ENCODE results near the gene HRH2. TPM values are rescaled to one million over a fixed set of nuclear protein-coding genes. Genes with fewer than 3 reads are reported as not detected.
"Not testable (repeated sequence)": the region's sequence is repeated elsewhere in the genome, so short reads cannot be mapped to it uniquely, and the experiment has no call there.

The HRH2 gene
- total RNA-seq, 1 donor from 2014 or later = 0.26 TPM

DNA sequence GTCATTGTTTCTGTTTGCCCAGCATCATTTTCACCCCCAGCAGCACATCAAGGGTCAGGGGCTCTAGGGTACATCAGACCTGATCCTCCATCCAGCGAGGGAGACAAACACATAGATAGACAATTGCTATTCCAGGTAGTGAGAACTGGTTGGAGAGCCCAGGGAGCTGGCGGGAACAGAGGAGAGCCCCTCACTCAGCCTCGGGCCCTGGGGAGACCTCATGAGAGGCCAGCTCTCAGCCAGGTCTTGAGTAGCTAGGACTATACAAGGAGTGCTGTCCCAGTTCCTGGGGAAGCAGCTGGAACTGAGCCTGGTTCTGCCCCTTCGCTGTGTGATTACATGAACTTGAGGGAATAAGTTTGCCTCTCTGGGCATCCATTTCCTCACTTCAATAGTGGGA is 80.3 kb downstream of the HRH2 start:
- DNase-seq (ENCODE audit: low read depth, low spot score) = no peak

DNA sequence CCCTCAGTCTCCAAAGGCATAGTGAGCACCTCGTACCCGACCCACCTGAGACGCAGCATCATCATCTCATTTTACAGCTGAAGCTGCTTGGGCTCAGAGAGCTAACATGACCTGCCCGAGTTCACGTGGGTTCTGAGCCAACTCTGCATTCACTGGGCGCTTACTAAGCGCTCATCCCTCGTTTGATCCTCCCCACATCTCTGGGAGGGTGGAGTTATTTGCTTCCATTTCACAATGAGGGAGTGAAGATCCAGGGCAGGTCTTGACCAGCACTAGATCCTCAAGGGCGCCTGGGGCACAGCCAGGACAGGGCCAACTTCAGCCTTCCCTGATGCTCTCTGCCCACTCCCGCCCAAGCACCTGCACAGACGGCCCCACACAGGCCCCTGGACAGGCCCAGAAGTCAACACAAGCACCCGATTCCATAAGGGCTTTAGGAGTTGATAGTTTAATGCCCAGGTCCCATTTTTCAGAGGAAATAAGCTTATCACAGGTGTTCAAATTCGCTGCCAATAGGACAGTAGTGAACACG is 80.8 kb downstream of the HRH2 start:
- no peak for DNase-seq (ENCODE audit: low read depth, low spot score)

DNA sequence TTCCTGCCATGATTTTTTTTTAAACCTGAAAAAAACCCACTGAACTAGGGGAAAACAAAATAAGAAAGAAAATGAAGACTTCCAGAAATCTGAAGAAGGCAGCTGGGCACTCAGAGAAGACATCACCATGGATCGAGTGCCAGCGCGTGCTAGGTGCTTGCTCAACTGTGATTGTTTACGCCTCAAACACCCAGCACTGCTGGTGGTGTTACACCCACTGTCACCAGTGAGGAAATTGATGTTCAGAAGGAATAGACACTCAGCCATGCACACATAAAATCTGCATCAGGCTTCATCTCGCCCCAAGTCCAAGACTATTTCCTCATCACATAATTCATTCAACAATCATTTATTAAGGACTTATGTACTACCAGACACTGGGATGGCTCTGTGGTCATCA is 82.1 kb downstream of the HRH2 start:
- DNase-seq (ENCODE audit: low read depth, low spot score) = no peak

DNA sequence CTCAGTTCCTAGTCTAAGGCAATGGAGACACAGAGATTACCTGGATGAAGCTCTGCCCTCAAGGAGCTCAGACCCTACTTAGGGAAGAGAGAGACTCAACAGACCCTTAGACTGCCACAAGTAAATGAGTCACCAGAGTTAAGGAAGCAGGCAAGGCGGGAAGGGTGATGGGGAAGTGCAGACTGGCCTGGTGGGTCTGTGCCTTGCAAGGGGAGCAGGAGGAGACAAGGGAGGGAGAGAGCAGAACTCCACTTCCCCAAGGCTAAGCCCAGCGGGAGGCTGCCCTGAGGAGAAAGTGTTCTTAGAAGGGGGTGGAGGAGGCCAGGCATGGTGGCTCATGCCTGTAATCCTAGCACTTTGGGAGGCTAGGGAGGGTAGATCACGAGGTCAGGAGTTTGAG is 83.7 kb downstream of the HRH2 start:
- no peak for DNase-seq (ENCODE audit: low read depth, low spot score)

DNA sequence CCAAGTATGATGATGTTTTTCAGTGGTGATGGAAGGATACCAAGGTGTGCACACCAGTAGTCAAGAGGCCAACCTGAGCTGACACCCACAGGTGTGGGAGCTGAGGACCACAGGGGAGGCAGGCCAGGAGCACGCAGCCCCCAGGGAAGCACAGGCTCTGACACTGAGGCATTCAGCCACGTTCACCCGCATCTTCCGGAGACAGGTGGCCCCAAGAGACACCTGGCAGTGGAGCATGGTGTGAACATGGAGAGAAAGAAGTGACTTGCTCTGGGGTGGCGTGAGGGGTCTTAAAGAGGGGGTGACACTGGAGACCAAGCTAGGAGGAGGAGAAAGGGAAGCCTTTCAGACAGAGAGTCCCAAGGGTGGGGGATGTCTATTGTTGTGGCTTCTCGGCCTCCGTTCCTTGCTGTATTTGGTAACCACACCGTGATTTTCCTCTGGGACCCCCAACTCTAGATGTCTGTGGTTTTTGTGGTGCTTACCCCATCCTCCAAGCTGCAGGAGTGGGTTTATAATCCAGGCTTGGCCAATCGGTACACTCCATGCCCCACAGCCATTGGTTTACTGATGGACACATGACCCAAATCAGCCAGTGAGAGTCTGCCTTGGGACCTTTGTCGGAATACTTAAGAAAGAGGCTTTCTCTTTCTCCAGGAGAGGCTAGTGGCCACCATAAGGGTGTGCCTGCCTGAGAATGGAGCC is 84.6 kb downstream of the HRH2 start:
- no peak for DNase-seq (ENCODE audit: low read depth, low spot score)

DNA sequence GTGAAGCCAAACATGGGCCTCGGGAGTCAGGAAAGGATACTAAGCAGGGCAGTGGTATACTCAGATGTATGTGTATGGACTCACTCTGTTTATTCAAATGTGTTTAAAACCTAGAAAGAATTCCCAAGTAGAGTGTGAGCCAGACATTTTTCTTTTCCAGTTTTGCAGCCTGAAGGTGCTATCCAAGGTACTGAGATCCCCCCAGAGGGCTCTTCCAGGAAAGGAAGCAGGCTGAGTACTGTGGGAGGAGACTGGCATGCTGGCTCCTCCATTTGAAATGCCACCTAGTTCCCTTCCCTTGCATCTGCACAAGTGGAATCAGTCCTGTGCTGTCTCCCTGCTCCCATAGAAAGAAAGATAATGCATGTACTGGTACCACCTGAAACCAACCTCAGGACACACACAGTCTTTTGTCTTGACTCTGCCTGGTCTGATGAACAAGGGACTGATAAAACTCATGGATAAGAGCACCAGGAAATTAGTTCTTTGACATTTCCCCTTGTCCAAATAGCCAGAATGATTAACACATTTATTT is 85.9 kb downstream of the HRH2 start:
- DNase-seq (ENCODE audit: low read depth, low spot score) = no peak

DNA sequence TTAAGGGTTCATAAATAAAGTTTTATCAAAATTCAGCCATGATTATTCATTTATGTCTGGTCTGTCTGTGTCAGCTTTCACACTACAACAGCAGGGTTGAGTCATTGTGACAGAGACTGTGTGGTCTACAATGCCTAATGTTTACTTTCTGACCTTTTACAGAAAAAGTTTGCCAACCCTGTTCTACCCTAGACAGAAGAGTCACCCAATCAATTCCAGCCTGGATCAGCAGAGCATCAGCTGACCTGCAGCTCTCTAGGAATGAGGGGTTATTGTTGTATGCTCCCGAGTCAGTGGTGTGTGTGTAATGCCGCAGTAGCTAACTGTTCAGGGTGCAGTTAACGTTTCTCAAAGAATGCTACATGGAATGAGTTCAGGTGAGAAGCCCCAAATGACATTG is 87.3 kb downstream of the HRH2 start:
- DNase-seq (ENCODE audit: low read depth, low spot score) = no peak

DNA sequence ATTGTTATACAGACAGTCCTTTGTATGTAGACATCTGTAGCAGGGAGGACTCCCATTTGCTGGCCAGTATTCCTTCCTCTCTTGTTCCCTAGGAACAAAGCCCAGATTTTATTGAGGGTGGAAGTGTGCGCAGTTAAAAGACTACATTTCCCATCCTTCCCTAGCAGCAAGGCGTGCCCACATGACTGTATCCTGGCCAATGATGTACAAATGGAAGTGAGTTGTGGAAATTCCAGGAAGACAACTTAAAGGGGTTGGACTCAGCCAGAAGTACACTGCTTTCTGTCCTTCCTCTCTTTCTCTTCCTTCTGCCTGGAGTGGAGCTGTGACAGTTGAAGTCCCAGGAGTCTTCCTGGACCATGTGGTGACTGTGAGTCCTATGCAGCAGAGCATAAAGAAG is 89.0 kb downstream of the HRH2 start:
- no peak for DNase-seq (ENCODE audit: low read depth, low spot score)

DNA sequence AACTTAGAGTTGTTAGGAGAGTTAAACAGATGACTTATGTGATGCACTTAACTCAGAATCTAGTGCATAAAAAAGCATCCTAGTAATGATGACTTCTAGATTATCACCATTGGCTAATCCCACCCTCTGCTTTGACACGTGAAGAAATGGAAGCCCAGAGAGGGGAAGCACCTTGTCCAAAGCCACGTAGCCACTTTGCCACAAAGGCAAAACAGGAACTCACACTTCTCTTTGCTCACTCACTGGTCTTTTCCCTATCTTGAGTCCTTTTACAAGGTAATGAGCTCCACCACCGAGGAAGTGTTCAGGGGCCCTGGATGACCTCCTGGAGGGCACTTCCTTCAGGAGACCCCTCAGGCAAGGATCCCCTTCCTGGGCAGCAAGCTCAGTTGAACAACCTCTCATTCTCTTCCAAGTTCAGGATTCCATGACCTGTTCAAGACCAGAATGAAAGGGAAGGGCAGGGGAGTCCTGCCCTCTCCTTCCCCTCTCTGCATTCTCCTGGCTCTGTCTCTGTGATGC is 89.7 kb downstream of the HRH2 start:
- DNase-seq (ENCODE audit: low read depth, low spot score) = no peak

DNA sequence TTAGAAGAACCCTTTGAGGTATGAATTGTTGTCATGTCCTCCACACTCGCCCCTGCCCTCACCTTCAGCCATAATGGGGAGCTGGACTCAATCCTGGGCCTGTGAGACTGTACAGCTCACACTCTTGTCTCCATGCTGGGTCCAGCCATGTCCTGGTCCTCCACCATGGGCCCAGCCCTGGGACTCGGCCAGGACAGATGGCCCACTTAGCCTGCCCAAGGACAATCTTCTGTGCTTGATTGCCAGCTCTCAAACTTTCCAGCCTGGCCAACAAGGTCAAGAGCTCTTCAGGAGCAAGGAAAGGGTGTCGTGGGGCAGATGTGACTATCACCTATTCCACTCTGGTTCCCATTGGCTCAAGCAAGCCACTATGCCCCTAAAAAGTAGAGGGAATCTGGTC is 90.8 kb downstream of the HRH2 start:
- DNase-seq (ENCODE audit: low read depth, low spot score) = no peak

DNA sequence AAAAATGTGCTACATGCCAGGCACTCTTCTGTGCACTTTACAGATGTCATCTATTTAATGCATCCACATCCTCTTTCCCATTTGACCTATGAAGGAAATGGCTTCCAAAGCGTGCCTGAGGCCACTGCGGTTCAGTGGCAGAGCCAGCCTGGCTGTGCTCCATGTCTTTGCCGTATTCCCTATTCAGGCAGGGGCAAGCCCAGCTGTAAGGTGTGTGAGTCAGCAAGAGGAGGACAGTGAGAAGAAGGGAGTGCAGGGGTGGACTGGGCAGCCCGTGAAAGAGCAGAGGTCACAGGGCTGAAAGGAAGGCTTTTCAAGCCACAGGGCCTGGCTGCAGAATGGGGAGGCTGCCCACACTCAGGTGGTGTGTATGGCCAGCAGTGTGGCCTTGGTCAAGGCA is 91.7 kb downstream of the HRH2 start:
- no peak for DNase-seq (ENCODE audit: low read depth, low spot score)

DNA sequence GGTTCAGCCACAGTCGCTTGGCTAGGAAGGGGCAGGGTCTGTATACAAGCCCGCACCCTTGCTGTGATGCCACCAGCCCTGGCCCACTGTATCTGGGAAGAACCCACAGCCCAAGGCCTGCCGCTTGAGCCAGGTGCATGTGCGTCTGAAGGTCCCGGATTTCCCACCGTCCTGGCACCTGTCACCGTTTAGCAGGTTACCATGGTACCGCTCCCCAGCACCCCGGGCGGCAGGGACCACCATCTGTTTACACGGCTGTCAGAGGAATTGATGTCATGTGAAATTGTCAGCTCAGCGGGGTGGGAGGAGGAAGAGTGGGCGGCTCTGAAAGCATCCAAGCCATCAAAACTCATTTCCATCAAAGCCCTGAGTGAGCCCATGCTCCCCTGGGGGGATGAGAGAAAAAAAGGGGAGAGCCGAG is 92.7 kb downstream of the HRH2 start:
- no peak for DNase-seq (ENCODE audit: low read depth, low spot score)

DNA sequence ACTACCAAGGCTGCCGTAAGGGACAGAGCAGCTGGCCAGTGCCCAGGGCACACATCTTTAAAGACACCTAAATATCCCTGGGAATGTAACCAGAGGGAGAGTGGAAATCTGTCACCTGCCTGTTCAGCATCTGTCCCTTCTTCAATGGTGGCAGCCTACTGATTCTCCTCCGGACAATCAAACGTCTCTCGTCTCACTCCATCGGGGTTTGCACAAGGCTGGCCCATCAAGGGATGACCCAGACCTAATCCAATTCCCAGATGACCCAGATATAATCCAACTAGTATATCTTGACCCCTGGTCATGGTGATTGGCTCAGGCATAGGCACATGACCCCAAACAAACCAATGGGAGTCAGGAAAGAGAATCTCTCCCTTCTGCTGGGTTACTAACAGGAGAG is 93.5 kb downstream of the HRH2 start:
- no peak for DNase-seq (ENCODE audit: low read depth, low spot score)

DNA sequence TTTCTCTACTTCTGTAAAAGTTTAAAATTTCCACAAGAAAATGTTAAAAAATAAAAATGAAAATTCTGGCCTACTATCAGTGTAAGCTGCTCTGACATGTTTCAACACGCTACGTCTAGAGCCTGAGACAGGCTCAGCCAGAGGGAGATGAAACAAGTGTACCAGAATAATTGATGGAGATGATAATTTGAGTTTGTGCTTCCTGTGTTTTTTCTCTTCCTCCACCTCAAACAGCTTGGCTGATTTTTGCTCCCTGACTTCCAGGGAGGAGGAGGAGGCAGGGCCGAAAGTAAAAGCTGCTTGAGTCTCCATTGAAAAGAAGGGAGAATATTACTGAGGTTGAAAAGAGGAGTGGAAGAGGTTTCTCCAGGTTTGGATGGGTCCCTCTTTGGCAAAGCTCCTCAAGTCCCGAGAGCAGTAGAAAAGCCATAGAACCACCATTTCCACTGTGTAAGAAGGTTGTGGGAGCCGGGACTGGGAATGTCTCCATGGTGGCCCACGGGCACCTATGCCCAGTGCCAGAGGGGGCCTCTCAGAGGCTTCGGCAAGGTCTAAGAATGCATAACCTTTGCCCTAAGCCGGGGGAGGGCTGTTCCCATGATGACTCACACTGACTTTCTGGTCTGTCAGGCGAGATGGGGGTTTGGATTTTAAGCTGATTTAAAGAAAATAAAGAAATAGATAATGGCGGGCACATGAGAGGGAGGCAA is 95.1 kb downstream of the HRH2 start:
- DNase-seq (ENCODE audit: low read depth, low spot score) = no peak

DNA sequence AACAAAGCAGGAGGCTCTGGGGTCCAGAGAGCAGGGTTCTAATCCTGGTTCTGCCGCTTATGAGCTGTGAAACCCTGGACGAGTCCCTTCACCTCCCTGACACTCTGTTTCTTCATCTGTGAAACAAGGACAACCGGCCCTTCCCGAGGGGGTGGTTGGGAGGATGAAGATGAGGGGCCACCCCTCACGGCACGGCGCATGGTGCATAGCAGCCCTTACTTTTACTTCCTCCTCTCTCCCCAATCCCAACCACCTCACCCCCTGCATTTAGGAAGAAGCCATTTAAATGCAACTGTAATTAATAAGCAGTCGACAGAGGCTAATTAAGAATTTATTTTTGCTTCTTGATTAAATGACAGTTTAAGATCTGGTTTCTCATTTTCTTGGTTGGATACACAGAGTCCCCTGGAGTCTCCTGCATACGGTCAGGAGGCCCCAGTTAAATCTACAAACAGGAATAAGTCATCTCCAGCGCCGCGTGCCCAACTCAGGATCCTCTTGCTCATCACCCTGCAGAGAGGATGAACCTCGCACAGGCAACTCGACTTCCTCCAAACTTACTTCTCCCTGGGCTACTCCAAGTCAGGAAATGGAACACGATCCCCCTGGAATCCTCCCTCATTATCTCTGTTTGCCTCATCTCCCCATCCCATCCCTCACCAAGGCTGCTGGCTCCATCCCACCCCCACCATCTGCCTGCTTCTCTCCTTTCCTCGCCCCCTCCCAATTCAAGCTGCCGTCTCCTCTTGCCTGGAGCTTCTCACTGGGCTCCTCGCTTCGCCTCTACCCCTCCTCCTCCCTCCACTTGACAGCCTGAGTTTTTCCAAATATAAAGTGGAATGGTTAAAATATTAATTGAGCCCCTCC is 95.9 kb downstream of the HRH2 start:
- DNase-seq (ENCODE audit: low read depth, low spot score) = no peak

DNA sequence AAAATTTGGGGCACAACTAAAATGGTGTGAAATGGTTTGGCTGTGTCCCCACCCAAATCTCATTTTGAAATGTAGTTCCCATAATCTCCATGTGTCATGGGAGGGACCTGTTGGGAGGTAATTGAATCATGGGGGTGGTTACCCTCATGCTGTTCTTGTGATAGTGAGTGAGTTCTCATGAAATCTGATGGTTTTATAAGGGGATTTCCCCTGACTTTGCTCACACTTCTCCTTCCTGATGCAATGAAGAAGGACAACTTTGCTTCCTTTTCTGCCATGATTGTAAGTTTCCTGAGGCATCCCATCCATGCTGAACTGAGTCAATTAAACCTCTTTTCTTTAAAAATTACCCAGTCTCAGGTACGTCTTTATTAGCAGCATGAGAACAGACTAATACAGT is 102.1 kb downstream of the HRH2 start:
- DNase-seq (ENCODE audit: low read depth, low spot score) = not testable (repeated sequence)

Other genes starting within 250 kb of the HRH2 start
- not detected in 2 replicates for gene DRD1, start 213.9 kb upstream of the HRH2 start, total RNA-seq
- gene SFXN1, start 179.5 kb upstream of the HRH2 start, total RNA-seq = 139 and 200 TPM in 2 replicates
- not detected in 2 replicates for gene CPLX2, start 213.5 kb downstream of the HRH2 start, total RNA-seq

Measured in pulmonary artery endothelial cell (primary cell).